Measurements from ENCODE around the gene EDC4. TPM values are rescaled to one million over a fixed set of nuclear protein-coding genes. Genes with fewer than 3 reads are reported as not detected.

Gene EDC4
- total RNA-seq, 1 donor from 2014 or later: 48.8 TPM

GRCh38 chr16:67923414-67924116 is 50.7 kb downstream of the EDC4 start:
- ATAC-seq (no peak), DNase-seq (no peak)
- no peaks in the 10 kb centered on the region for H3K27me3 ChIP-seq
- peaks cover 10% of the 10 kb centered on the region for H3K4me1 ChIP-seq
- no peaks in the 10 kb centered on the region for H3K9me3 ChIP-seq
- no peak overlapping the region for H3K4me3 ChIP-seq
- H3K27ac ChIP-seq: no peak overlapping the region
- peaks cover 14% of the 10 kb centered on the region for H3K36me3 ChIP-seq
- TF ChIP-seq CTCF (IDR thresholded peaks at IDR 0.05): no peak
- intact Hi-C loops (cut with DNase I): loop anchor here (10.0 kb wide), 2 partner anchors 99 to 249 kb away; no protein-coding TSS in a partner anchor

GRCh38 chr16:67924140-67924906 is 51.5 kb downstream of the EDC4 start:
- peaks cover 10% of the 10 kb centered on the region for H3K4me1 ChIP-seq
- no peak for DNase-seq
- no peak for ATAC-seq
- no peak for TF ChIP-seq CTCF (IDR thresholded peaks at IDR 0.05)
- H3K27ac ChIP-seq: no peak overlapping the region
- H3K4me3 ChIP-seq: no peak overlapping the region
- H3K27me3 ChIP-seq: no peaks in the 10 kb centered on the region
- intact Hi-C loops (cut with DNase I): loop anchor here (10.0 kb wide), 2 partner anchors 100 to 250 kb away; no protein-coding TSS in a partner anchor
- peaks cover 21% of the 10 kb centered on the region for H3K36me3 ChIP-seq
- H3K9me3 ChIP-seq: no peaks in the 10 kb centered on the region

GRCh38 chr16:67926181-67926750 is 53.4 kb downstream of the EDC4 start:
- H3K4me1 ChIP-seq: peaks cover 10% of the 10 kb centered on the region
- no peaks in the 10 kb centered on the region for H3K27me3 ChIP-seq
- no peak overlapping the region for H3K4me3 ChIP-seq
- peak overlapping the region; percentile 47 for H3K27ac ChIP-seq
- no peaks in the 10 kb centered on the region for H3K9me3 ChIP-seq
- TF ChIP-seq CTCF (IDR thresholded peaks at IDR 0.05): no peak
- intact Hi-C loops (cut with DNase I): loop anchor here (10.0 kb wide), 2 partner anchors 101 to 251 kb away; no protein-coding TSS in a partner anchor
- DNase-seq: no peak
- H3K36me3 ChIP-seq: peaks cover 25% of the 10 kb centered on the region
- ATAC-seq: peak; percentile 27

- no peak for DNase-seq
- H3K36me3 ChIP-seq: peaks cover 25% of the 10 kb centered on the region
- ATAC-seq: no peak
- H3K4me1 ChIP-seq: peaks cover 10% of the 10 kb centered on the region
- no peaks in the 10 kb centered on the region for H3K27me3 ChIP-seq
- H3K27ac ChIP-seq: no peak overlapping the region
- no peak for TF ChIP-seq CTCF (IDR thresholded peaks at IDR 0.05)
- no peaks in the 10 kb centered on the region for H3K9me3 ChIP-seq
- no peak overlapping the region for H3K4me3 ChIP-seq
- intact Hi-C loops (cut with DNase I): loop anchor here (10.0 kb wide), 2 partner anchors 103 to 253 kb away; no protein-coding TSS in a partner anchor
Measured at GRCh38 chr16:67927131-67927941, 54.5 kb downstream of the EDC4 start.

- no peak for TF ChIP-seq CTCF (IDR thresholded peaks at IDR 0.05)
- no peak for DNase-seq
- Histone ChIP-seq H3K4me3 (no peak overlapping the region), H3K27me3 (no peaks in the 10 kb centered on the region), H3K36me3 (peaks cover 25% of the 10 kb centered on the region), H3K27ac (no peak overlapping the region), H3K9me3 (no peaks in the 10 kb centered on the region), H3K4me1 (peaks cover 10% of the 10 kb centered on the region)
- ATAC-seq: no peak
- intact Hi-C loops (cut with DNase I): loop anchor here (10.0 kb wide), 2 partner anchors 103 to 253 kb away; no protein-coding TSS in a partner anchor
Measured at GRCh38 chr16:67928147-67928546, 55.3 kb downstream of the EDC4 start.
